Measurements from ENCODE around the gene GRIP2. TPM values are rescaled to one million over a fixed set of nuclear protein-coding genes. Genes with fewer than 3 reads are reported as not detected.
A peak's percentile ranks its signal among the peaks of the same experiment; 100 is the strongest.

Gene GRIP2
- total RNA-seq, 3 donors from 2014 or later (not counting 1 experiment from before 2014, with no cell fraction given): not detected

GRCh38 chr3:14484741-14485140, 55.4 kb downstream of the GRIP2 start:
- Mint-ChIP-seq H3K9me3 (no peaks in the 10 kb centered on the region), H3K36me3 (peaks cover 18% of the 10 kb centered on the region), H3K27ac (no peak overlapping the region), H3K4me1 (no peaks in the 10 kb centered on the region), H3K27me3 (ENCODE audit: low read depth in 2 of 2) (no peaks in the 10 kb centered on the region), H3K4me3 (no peak overlapping the region)
- H3K36me3 ChIP-seq (ENCODE audit: control insufficient read depth, insufficient read depth, low read length): peaks cover 42% of the 10 kb centered on the region
- TF ChIP-seq CTCF (IDR thresholded peaks at IDR 0.05): no peak
- 93% methylated on average over 17 of the region's 17 CpGs for WGBS (ENCODE audit: insufficient coverage)
- no peak overlapping the region for H3K4me3 ChIP-seq (ENCODE audit: low read length)
- no peaks in the 10 kb centered on the region for H3K27me3 ChIP-seq (ENCODE audit: control insufficient read depth, insufficient read depth, low read length)
- intact Hi-C loops (cut with micrococcal nuclease): no loop called here
- no peaks in the 10 kb centered on the region for H3K9me3 ChIP-seq (ENCODE audit: control insufficient read depth, insufficient read depth, low read length)
- no peaks in the 10 kb centered on the region for H3K4me1 ChIP-seq (ENCODE audit: control insufficient read depth, insufficient read depth, low read length)
- DNase-seq (no peak), ATAC-seq (no peak)
- no peak overlapping the region for H3K27ac ChIP-seq (ENCODE audit: low read length)

- TF ChIP-seq CTCF (IDR thresholded peaks at IDR 0.05): no peak
- ATAC-seq (no peak), DNase-seq (no peak)
- no peak overlapping the region for H3K4me3 ChIP-seq (ENCODE audit: low read length)
- 93% methylated on average over 1 of the region's 1 CpG for WGBS (ENCODE audit: insufficient coverage)
- no peak overlapping the region for H3K27ac Mint-ChIP-seq
- H3K9me3 Mint-ChIP-seq: no peaks in the 10 kb centered on the region
- no peaks in the 10 kb centered on the region for H3K9me3 ChIP-seq (ENCODE audit: control insufficient read depth, insufficient read depth, low read length)
- H3K27ac ChIP-seq (ENCODE audit: low read length): no peak overlapping the region
- peaks cover 47% of the 10 kb centered on the region for H3K36me3 ChIP-seq (ENCODE audit: control insufficient read depth, insufficient read depth, low read length)
- H3K27me3 Mint-ChIP-seq (ENCODE audit: low read depth in 2 of 2): no peaks in the 10 kb centered on the region
- H3K36me3 Mint-ChIP-seq: peaks cover 18% of the 10 kb centered on the region
- H3K4me1 ChIP-seq (ENCODE audit: control insufficient read depth, insufficient read depth, low read length): no peaks in the 10 kb centered on the region
- H3K27me3 ChIP-seq (ENCODE audit: control insufficient read depth, insufficient read depth, low read length): no peaks in the 10 kb centered on the region
- no peaks in the 10 kb centered on the region for H3K4me1 Mint-ChIP-seq
- intact Hi-C loops (cut with micrococcal nuclease): no loop called here
- H3K4me3 Mint-ChIP-seq: no peak overlapping the region
Measured at GRCh38 chr3:14483286-14483685, 56.9 kb downstream of the GRIP2 start.

DNA sequence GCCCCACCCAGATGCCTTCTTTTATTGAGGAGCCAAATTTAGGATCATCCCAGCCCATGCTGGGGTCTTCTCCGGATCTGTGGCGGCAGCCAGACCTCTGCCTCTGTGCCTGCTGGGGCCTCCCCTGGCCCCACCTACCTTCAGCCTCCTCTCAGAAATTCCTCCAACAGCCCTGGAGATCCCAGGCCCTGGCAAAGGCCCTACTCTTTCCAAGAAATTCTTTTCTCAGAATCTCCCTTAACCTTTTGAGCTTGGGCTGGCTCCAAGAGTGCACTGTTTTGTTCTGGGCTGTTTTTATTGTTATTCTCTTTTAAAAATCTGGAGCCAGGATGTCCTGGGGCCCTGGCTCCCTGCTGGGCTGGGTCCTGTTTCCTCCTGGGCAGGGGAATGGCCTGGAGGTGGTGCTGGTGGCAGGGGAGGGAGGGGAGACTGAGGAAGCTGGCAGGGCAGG, 57.8 kb downstream of the GRIP2 start:
- ATAC-seq (no peak), DNase-seq (no peak)
- Histone ChIP-seq H3K27ac (ENCODE audit: low read length) (no peak overlapping the region), H3K4me3 (ENCODE audit: low read length) (no peak overlapping the region), H3K9me3 (ENCODE audit: control insufficient read depth, insufficient read depth, low read length) (no peaks in the 10 kb centered on the region), H3K27me3 (ENCODE audit: control insufficient read depth, insufficient read depth, low read length) (no peaks in the 10 kb centered on the region), H3K36me3 (ENCODE audit: control insufficient read depth, insufficient read depth, low read length) (peaks cover 55% of the 10 kb centered on the region), H3K4me1 (ENCODE audit: control insufficient read depth, insufficient read depth, low read length) (no peaks in the 10 kb centered on the region)
- H3K27me3 Mint-ChIP-seq (ENCODE audit: low read depth in 2 of 2): no peaks in the 10 kb centered on the region
- peaks cover 18% of the 10 kb centered on the region for H3K36me3 Mint-ChIP-seq
- H3K4me1 Mint-ChIP-seq: no peaks in the 10 kb centered on the region
- TF ChIP-seq CTCF (IDR thresholded peaks at IDR 0.05): no peak
- 100% methylated on average over 2 of the region's 2 CpGs for WGBS (ENCODE audit: insufficient coverage)
- intact Hi-C loops (cut with micrococcal nuclease): no loop called here
- H3K4me3 Mint-ChIP-seq: no peak overlapping the region
- H3K9me3 Mint-ChIP-seq: no peaks in the 10 kb centered on the region
- peak overlapping the region in 1 of 2 donors; percentile 47 for H3K27ac Mint-ChIP-seq

- Histone ChIP-seq H3K36me3 (ENCODE audit: control insufficient read depth, insufficient read depth, low read length) (peaks cover 58% of the 10 kb centered on the region), H3K9me3 (ENCODE audit: control insufficient read depth, insufficient read depth, low read length) (no peaks in the 10 kb centered on the region), H3K4me3 (ENCODE audit: low read length) (no peak overlapping the region), H3K27ac (ENCODE audit: low read length) (no peak overlapping the region), H3K4me1 (ENCODE audit: control insufficient read depth, insufficient read depth, low read length) (no peaks in the 10 kb centered on the region), H3K27me3 (ENCODE audit: control insufficient read depth, insufficient read depth, low read length) (no peaks in the 10 kb centered on the region)
- H3K4me3 Mint-ChIP-seq: no peak overlapping the region
- H3K9me3 Mint-ChIP-seq: no peaks in the 10 kb centered on the region
- WGBS (ENCODE audit: insufficient coverage): 99% methylated on average over 13 of the region's 13 CpGs
- H3K27ac Mint-ChIP-seq: peak overlapping the region in 1 of 2 donors; percentile 47
- no peak for TF ChIP-seq CTCF (IDR thresholded peaks at IDR 0.05)
- no peak for DNase-seq
- H3K27me3 Mint-ChIP-seq (ENCODE audit: low read depth in 2 of 2): no peaks in the 10 kb centered on the region
- intact Hi-C loops (cut with micrococcal nuclease): no loop called here
- H3K36me3 Mint-ChIP-seq: peaks cover 18% of the 10 kb centered on the region
- H3K4me1 Mint-ChIP-seq: no peaks in the 10 kb centered on the region
- ATAC-seq: no peak
Measured at GRCh38 chr3:14481646-14482036, 58.5 kb downstream of the GRIP2 start.

Data from natural killer cell (primary cell).